Fibroblast of mammary gland (primary cell): ENCODE measurements around the gene GFPT2.

Source experiments
- DNase-seq: peaks from one replicate; pipeline ENCODE4 v3.0.0-alpha.2; 2010; ENCODE audit warnings: low read depth
- H3K4me3 ChIP-seq: 2 replicates; pipeline ENCODE4 v1.5.1; 2011; ENCODE audit warnings: low read depth, mild to moderate bottlenecking, low read length, moderate library complexity; ENCODE audit not compliant: control insufficient read depth
- TF ChIP-seq, protein P1 (sequence below): conservative IDR thresholded peaks from 2 replicates; pipeline ENCODE4 v1.5.1; 2011; ENCODE audit warnings: low read depth, low read length, inconsistent platforms; ENCODE audit not compliant: control insufficient read depth, insufficient read depth

Gene GFPT2

DNA sequence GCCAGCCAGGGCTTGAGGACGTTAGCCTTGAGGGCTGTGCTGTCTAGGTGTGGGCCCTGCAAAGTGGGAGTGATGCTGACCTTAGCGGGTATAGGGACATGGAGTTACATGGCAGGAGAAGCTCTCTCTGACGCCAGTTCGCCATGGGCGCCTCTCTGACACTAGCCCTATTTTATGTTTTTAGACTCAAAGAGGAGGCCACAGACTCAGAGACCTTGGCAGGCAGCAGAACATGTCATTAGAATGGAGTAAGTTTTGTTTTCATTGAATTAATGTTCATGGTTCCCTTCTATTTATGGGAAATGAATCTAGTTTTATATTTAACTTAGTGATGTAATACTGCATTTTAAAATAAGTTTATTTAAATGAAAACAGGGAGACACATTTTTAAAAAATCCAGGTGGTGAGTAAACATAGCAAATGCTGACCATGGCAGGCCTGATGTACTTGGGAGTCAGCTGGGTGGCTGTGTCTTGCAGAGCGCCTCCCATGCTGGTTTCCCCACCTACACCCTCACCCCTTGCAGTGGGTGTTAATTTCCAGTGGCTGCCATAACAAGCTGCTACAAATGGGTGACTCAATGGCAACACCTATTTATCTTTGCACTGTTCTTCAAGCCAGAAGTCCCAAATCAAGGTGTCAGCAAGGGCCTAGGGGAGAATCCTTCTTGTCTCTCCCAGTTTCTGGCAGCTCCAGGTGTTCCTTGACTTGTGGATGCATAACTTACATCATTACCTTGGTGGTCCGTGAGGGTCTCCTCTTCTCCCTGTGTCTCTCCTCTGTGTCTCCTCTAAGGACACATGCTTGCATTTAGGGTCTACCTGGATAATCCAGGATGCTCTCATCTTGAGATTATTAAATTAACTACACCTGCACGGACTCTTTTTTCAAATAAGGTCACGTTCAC, 25.6 kb upstream of the GFPT2 start:
- no peak for DNase-seq
- TF ChIP-seq, protein P1, sequence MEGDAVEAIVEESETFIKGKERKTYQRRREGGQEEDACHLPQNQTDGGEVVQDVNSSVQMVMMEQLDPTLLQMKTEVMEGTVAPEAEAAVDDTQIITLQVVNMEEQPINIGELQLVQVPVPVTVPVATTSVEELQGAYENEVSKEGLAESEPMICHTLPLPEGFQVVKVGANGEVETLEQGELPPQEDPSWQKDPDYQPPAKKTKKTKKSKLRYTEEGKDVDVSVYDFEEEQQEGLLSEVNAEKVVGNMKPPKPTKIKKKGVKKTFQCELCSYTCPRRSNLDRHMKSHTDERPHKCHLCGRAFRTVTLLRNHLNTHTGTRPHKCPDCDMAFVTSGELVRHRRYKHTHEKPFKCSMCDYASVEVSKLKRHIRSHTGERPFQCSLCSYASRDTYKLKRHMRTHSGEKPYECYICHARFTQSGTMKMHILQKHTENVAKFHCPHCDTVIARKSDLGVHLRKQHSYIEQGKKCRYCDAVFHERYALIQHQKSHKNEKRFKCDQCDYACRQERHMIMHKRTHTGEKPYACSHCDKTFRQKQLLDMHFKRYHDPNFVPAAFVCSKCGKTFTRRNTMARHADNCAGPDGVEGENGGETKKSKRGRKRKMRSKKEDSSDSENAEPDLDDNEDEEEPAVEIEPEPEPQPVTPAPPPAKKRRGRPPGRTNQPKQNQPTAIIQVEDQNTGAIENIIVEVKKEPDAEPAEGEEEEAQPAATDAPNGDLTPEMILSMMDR, result no peak
- H3K4me3 ChIP-seq, result no peak overlapping the region

- TF ChIP-seq, protein P1, result no peak
- no peak overlapping the region for H3K4me3 ChIP-seq
- DNase-seq, result no peak
Measured at GRCh38 chr5:180377556-180378197, 24.5 kb upstream of the GFPT2 start.

- no peak for DNase-seq
- TF ChIP-seq, protein P1, result no peak
- no peak overlapping the region for H3K4me3 ChIP-seq
Measured at GRCh38 chr5:180376511-180376910, 23.4 kb upstream of the GFPT2 start.

GRCh38 chr5:180375955-180376354, 22.8 kb upstream of the GFPT2 start:
- H3K4me3 ChIP-seq, result no peak overlapping the region
- DNase-seq, result no peak
- TF ChIP-seq, protein P1, result no peak

GRCh38 chr5:180375291-180375690, 22.2 kb upstream of the GFPT2 start:
- TF ChIP-seq, protein P1, result no peak
- H3K4me3 ChIP-seq, result no peak overlapping the region
- no peak for DNase-seq

- DNase-seq, result no peak
- TF ChIP-seq, protein P1, result no peak
Measured at GRCh38 chr5:180373870-180374269, 20.7 kb upstream of the GFPT2 start.

More at GRCh38 chr5:180373870-180374269, 20.7 kb upstream of the GFPT2 start:
- H3K4me3 ChIP-seq, result no peak overlapping the region
